ENCODE measurements around the gene FGF8. TPM values are rescaled to one million over a fixed set of nuclear protein-coding genes. Genes with fewer than 3 reads are reported as not detected.

Gene FGF8
- total and polyA plus RNA-seq, 2 of the 8 experiments (the other 6 are each of a cell fraction or from before 2014, with no cell fraction given) = 1.1 to 3.9 TPM

DNA sequence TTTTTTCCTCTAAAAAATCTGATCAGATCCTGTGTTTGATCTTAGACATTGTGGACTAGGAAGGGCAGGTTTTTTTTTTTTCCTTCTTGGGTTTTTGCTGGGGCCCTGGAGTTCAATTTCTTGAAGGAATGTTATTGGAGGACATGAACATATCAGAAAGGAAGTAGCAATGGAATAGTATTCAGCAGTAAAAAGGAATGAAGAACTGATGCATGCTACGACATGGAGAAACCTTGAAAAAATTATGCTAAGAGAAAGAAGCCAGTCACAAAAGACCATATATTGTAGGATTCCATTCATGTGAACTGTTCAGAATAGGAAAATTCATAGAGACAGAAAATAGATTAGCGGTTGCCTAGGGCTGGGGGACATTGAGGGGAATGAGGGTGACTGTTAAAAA is 34.0 kb downstream of the FGF8 start (continued):
- no peak for TF ChIP-seq RNF2 (IDR thresholded peaks at IDR 0.05; ENCODE audit: borderline replicate concordance, low read depth, low read length, missing control alignments, poor library complexity, severe bottlenecking)

Measured in H1 (cell line).